ENCODE measurements around the gene NKX2-4. TPM values are rescaled to one million over a fixed set of nuclear protein-coding genes. Genes with fewer than 3 reads are reported as not detected.

NKX2-4 gene
- total and polyA plus RNA-seq, 9 of the 15 experiments (the other 6 are each of a cell fraction or from before 2014, with no cell fraction given) = not detected

- TF ChIP-seq ZBTB34 (CRISPR knock-in tag; IDR thresholded peaks at IDR 0.05) (no peak), ESRRA (IDR thresholded peaks at IDR 0.05; ENCODE audit: borderline replicate concordance, low read depth) (no peak), ZNF77 (CRISPR knock-in tag; IDR thresholded peaks at IDR 0.05) (no peak), HDAC8 (tag; IDR thresholded peaks at IDR 0.05) (no peak), SMAD4 (CRISPR knock-in tag; conservative IDR thresholded peaks at IDR 0.05) (no peak), XRCC4 (IDR thresholded peaks at IDR 0.05; ENCODE audit: extremely low read depth, insufficient read depth, insufficient read length) (no peak)
Observed at GRCh38 chr20:21399005-21399475, 1.7 kb upstream of the NKX2-4 start (continued).

GRCh38 chr20:21398109-21399004 is 1.0 kb upstream of the NKX2-4 start:
- WGBS (ENCODE audit: insufficient coverage, low coverage, missing lambda C conversion rate) = 0% methylated on average over 9 of the region's 10 CpGs
- Histone ChIP-seq H3K4me2 (ENCODE audit: insufficient read depth, low read length) (no peak overlapping the region), H3K9ac (ENCODE audit: insufficient read depth in 1 of 2, low read depth in 2 of 2, low read length in 2 of 2) (no peak overlapping the region), H4K20me1 (replicated peaks; ENCODE audit: control insufficient read depth, insufficient read depth, low read length) (no peaks in the 10 kb centered on the region), H3K79me2 (ENCODE audit: control insufficient read depth, insufficient read depth, low read length) (no peaks in the 10 kb centered on the region), H3K4me3 (no peak overlapping the region), H3K27ac (ENCODE audit: extremely low read depth, low read depth, low read length) (no peak overlapping the region), H3K9me3 (replicated peaks; ENCODE audit: control insufficient read depth, insufficient read depth, low read depth, low read length) (no peaks in the 10 kb centered on the region), H3K27me3 (ENCODE audit: control insufficient read depth in 2 of 2, insufficient read depth in 2 of 2, low read length in 2 of 2) (no peaks in the 10 kb centered on the region; a peak in 1 of 5 replicates), H2AFZ (ENCODE audit: low read depth, low read length) (no peak overlapping the region), H3K4me1 (replicated peaks in 1 of 2; ENCODE audit: control insufficient read depth in 2 of 2, insufficient read depth in 2 of 2, low read length in 2 of 2) (no peaks in the 10 kb centered on the region), H3K36me3 (ENCODE audit: control insufficient read depth, insufficient read depth, low read length) (no peaks in the 10 kb centered on the region), H3K9me1 (ENCODE audit: control insufficient read depth, insufficient read depth, low read length) (no peaks in the 10 kb centered on the region)
- FAIRE-seq (no peak), ATAC-seq (no peak), DNase-seq (ENCODE audit: extremely low read depth in 1 of 4, low spot score in 3 of 4) (no peak)
- ChIA-PET CTCF (ENCODE audit: low intra/inter-chr PET ratio) (no interaction called here), POLR2A (no interaction called here)
- in situ Hi-C loops (cut with MboI) = no loop called here
- intact Hi-C loops (cut with micrococcal nuclease) = no loop called here
- no TSS peak for BruUV-seq (replicated peaks)
- TF ChIP-seq RBBP5 (IDR thresholded peaks at IDR 0.05; ENCODE audit: borderline replicate concordance, insufficient read depth, low read length, poor library complexity, severe bottlenecking) (no peak), MXD1 (CRISPR knock-in tag; IDR thresholded peaks at IDR 0.05; ENCODE audit: borderline replicate concordance, poor library complexity, severe bottlenecking) (no peak), ZFP36 (IDR thresholded peaks at IDR 0.05; ENCODE audit: low read depth, low read length, partially characterized antibody) (no peak), FOXP1 (CRISPR knock-in tag; IDR thresholded peaks at IDR 0.05) (no peak), MYBL2 (IDR thresholded peaks at IDR 0.05; ENCODE audit: low read depth) (no peak), MYBL2 (CRISPR knock-in tag; IDR thresholded peaks at IDR 0.05; ENCODE audit: borderline replicate concordance) (no peak), ZNF398 (CRISPR knock-in tag; IDR thresholded peaks at IDR 0.05) (no peak), PPARD (CRISPR knock-in tag; IDR thresholded peaks at IDR 0.05) (no peak), KHSRP (IDR thresholded peaks at IDR 0.05) (no peak), ARNT (IDR thresholded peaks at IDR 0.05) (no peak), STAT5B (CRISPR knock-in tag; IDR thresholded peaks at IDR 0.05) (no peak)
